GM12878 (cell line): ENCODE data around the gene C2orf80. TPM values are rescaled to one million over a fixed set of nuclear protein-coding genes. Genes with fewer than 3 reads are reported as not detected.

Experiments
- ATAC-seq: fragments of 200-7000 bp; cut with Tn5 transposase; 3 replicates; pipeline ENCODE4 v1.9.1; 2020; ENCODE audit warnings: mild to moderate bottlenecking, moderate library complexity
- BruUV-seq: library from RNA; stranded (reverse); fragments of 400-500 nt; replicated peaks from 2 replicates; lab custom pipeline; 2021; lab: Mats Ljungman, UMichigan
- CTCF ChIA-PET: fragments of 300-600 bp; sonication (Branson Sonifier 250); formaldehyde crosslinking; extraction: SDS; loops from one replicate; lab custom pipeline; 2021; ENCODE audit warnings: inconsistent platforms; lab: Yijun Ruan, JAX
- POLR2A ChIA-PET: fragments of 350-600 bp; formaldehyde crosslinking; extraction: SDS; loops from one replicate; lab custom pipeline; 2021; ENCODE audit warnings: inconsistent platforms; lab: Charles Lee
- RAD21 ChIA-PET: fragments of 300-600 bp; sonication (Branson Sonifier 250); formaldehyde crosslinking; loops from one replicate; lab custom pipeline; 2023; ENCODE audit warnings: antibody characterized with exemption; ENCODE audit not compliant: unreplicated experiment; lab: Charles Lee
- SMC1A ChIA-PET: fragments of 300-600 bp; sonication (Branson Sonifier 250); formaldehyde crosslinking; loops from one replicate; lab custom pipeline; 2023; ENCODE audit not compliant: unreplicated experiment, uncharacterized antibody; lab: Charles Lee
- DNase-seq: peaks from one replicate; pipeline ENCODE4 v3.0.0-alpha.2; 2011; ENCODE audit warnings: low read depth, low spot score
- FAIRE-seq: peaks from 3 replicates; lab custom pipeline; 2011; peaks lifted over from hg19 to GRCh38; lab: Jason Lieb, UNC
- H2AFZ ChIP-seq: 2 replicates; pipeline ENCODE4 v1.6.0; 2011; ENCODE audit warnings: low read depth, low read length, control low read depth; ENCODE audit not compliant: control insufficient read depth
- H3K27ac ChIP-seq: 2 replicates; pipeline ENCODE4 v1.5.1; 2011; ENCODE audit warnings: control low read depth; ENCODE audit not compliant: control insufficient read depth, insufficient read depth
- H3K27me3 ChIP-seq, 2 experiments: replicated peaks in 1 of 2; 2 replicates each; pipeline versions ENCODE4 v1.6.0 to v1.6.1; 2011; ENCODE audit warnings: low read length in 1 of 2; ENCODE audit not compliant: control insufficient read depth in 2 of 2, insufficient read depth in 2 of 2
- H3K36me3 ChIP-seq, 2 experiments: 2 replicates each; pipeline ENCODE4 v1.5.1; 2011; ENCODE audit warnings: low read length in 1 of 2; ENCODE audit not compliant: control insufficient read depth in 2 of 2, insufficient read depth in 2 of 2
- H3K4me1 ChIP-seq: 2 replicates; pipeline ENCODE4 v1.6.1; 2011; ENCODE audit warnings: mild to moderate bottlenecking, low read length, moderate library complexity, mixed read lengths; ENCODE audit not compliant: control insufficient read depth, insufficient read depth
- H3K4me2 ChIP-seq: 2 replicates; pipeline ENCODE4 v1.6.0; 2011; ENCODE audit warnings: control low read depth; ENCODE audit not compliant: control insufficient read depth, insufficient read depth
- H3K4me3 ChIP-seq: fragments of 200-600 bp; sonication (generic); 2 replicates; pipeline ENCODE4 v1.5.1; 2016
- H3K79me2 ChIP-seq: 2 replicates; pipeline ENCODE4 v1.6.0; 2011; ENCODE audit warnings: low read length; ENCODE audit not compliant: control insufficient read depth, insufficient read depth
- H3K9ac ChIP-seq: 2 replicates; pipeline ENCODE4 v1.8.0; 2011; ENCODE audit warnings: low read length, control low read depth, mixed read lengths; ENCODE audit not compliant: control insufficient read depth, insufficient read depth
- H3K9me3 ChIP-seq: replicated peaks from 3 replicates; pipeline ENCODE4 v1.5.1; 2011; ENCODE audit warnings: mild to moderate bottlenecking, low read length; ENCODE audit not compliant: control insufficient read depth, insufficient read depth
- H4K20me1 ChIP-seq: 2 replicates; pipeline ENCODE4 v1.6.0; 2011; ENCODE audit not compliant: control insufficient read depth, insufficient read depth
- ATF2 ChIP-seq: IDR thresholded peaks from 2 replicates; pipeline ENCODE4 v1.6.1; 2012; ENCODE audit warnings: low read length, inconsistent platforms
- BHLHE40 ChIP-seq, 2 experiments: fragments of 450-650 bp in 1 of 2; IDR thresholded peaks; 2 replicates each; pipeline ENCODE4 v1.6.1; 2011 to 2017; ENCODE audit warnings: low read depth in 2 of 2, borderline replicate concordance in 1 of 2, improper control_type of control experiment in 1 of 2, low read length in 1 of 2, mild to moderate bottlenecking in 1 of 2
- JUNB ChIP-seq: IDR thresholded peaks from 2 replicates; pipeline ENCODE4 v1.6.1; 2016; ENCODE audit warnings: antibody characterized with exemption, mild to moderate bottlenecking
- NFIC ChIP-seq: IDR thresholded peaks from 2 replicates; pipeline ENCODE4 v1.6.1; 2012; ENCODE audit warnings: low read depth, mild to moderate bottlenecking, inconsistent platforms, low read length, moderate library complexity
- RCOR1 ChIP-seq: conservative IDR thresholded peaks from 2 replicates; pipeline ENCODE4 v1.6.1; 2012; ENCODE audit warnings: low read depth, low read length, improper control_type of control experiment
- STAT1 ChIP-seq: fragments of 450-650 bp; conservative IDR thresholded peaks from 2 replicates; pipeline ENCODE4 v1.6.1; 2014; ENCODE audit warnings: antibody characterized with exemption, mild to moderate bottlenecking
- ZNF622 ChIP-seq: fragments of 450-650 bp; IDR thresholded peaks from 2 replicates; pipeline ENCODE4 v1.6.1; 2017; ENCODE audit warnings: mild to moderate bottlenecking, inconsistent platforms
- WGBS: methylation state at CpG from one replicate; pipeline ENCODE4 v1.1.6; 2016; ENCODE audit warnings: low lambda C conversion rate; ENCODE audit not compliant: insufficient replicate concordance, insufficient coverage; ENCODE audit errors: missing lambda C conversion rate; 5-methylcytosine and 5-hydroxymethylcytosine counted together
- in situ Hi-C: fragments of 300-500 bp; cut with MboI; formaldehyde crosslinking; loops from 9 replicates; pipeline ENCODE4 v1.14.3; 2018; ENCODE audit warnings: mixed read lengths
- intact Hi-C: fragments of 100-400 bp; cut with micrococcal nuclease; formaldehyde crosslinking; loops from one replicate; pipeline ENCODE4 v1.14.2; 2022; ENCODE audit not compliant: unreplicated experiment
- polyA plus RNA-seq, 11 experiments: library from polyadenylated mRNA; depleted of rRNA in 4 of 11; unstranded in 6 of 11; stranded (reverse) in 5 of 11; fragments of >200 nt; fragmentation: Nextera tagmentation in 4 of 11; fragmentation: Illumina TruSeq in 1 of 11; extraction: Ambion mirVana in 4 of 11; extraction: Trizol in 1 of 11; gene quantifications; 1 replicate in 1 of 11; 2 replicates in 10 of 11; pipeline versions ENCODE4 v1.2.1 to v1.2.3, GENCODE V29; 2011 to 2016; ENCODE audit warnings: inconsistent platforms in 2 of 11, missing spikeins in 2 of 11, low read depth in 1 of 11
- total RNA-seq, 4 experiments: library from RNA; depleted of rRNA in 3 of 4; stranded (reverse); fragments of >200 nt in 3 of 4; fragmentation: Illumina TruSeq in 1 of 4; extraction: Trizol in 1 of 4; gene quantifications; 2 replicates each; pipeline versions ENCODE4 v1.2.1 to v1.2.3, GENCODE V29; 2013 to 2021

C2orf80 gene
- total and polyA plus RNA-seq, 10 of the 15 experiments (the other 5 are each of a cell fraction or from before 2014, with no cell fraction given): not detected

GRCh38 chr2:208146006-208146405, 43.8 kb downstream of the C2orf80 start, which contains the start of gene CRYGB (continued):
- TF ChIP-seq BHLHE40 (IDR thresholded peaks at IDR 0.05; ENCODE audit: borderline replicate concordance in 1 of 2, low read depth in 2 of 2, low read length in 1 of 2) (no peak), ATF2 (no peak), ZNF622 (no peak)

- in situ Hi-C loops (no loop called here), intact Hi-C loops (no loop called here)
- H3K36me3 ChIP-seq: no peaks in the 10 kb centered on the region
- DNase-seq: no peak
- no peaks in the 10 kb centered on the region for H3K79me2 ChIP-seq
- H3K27me3 ChIP-seq: no peaks in the 10 kb centered on the region; a peak in 1 of 4 replicates
- 62% methylated on average over 14 of the region's 14 CpGs for WGBS
- no peaks in the 10 kb centered on the region for H3K4me1 ChIP-seq
- TF ChIP-seq STAT1 (no peak), JUNB (no peak), NFIC (no peak), RCOR1 (no peak)
- no peak overlapping the region for H3K27ac ChIP-seq
- no peak overlapping the region for H3K9ac ChIP-seq
- FAIRE-seq: no peak
- H4K20me1 ChIP-seq: no peaks in the 10 kb centered on the region
- no peak overlapping the region for H2AFZ ChIP-seq
- ATAC-seq: no peak
- SMC1A ChIA-PET: interaction anchor here (0.8 kb wide), 1 partner anchor 13 kb away, joined by 3 read pairs; no protein-coding TSS in a partner anchor
- CTCF ChIA-PET: interaction anchor here (0.6 to 1.3 kb wide), 2 partner anchors 12 to 306 kb away, joined by 3 read pairs; no protein-coding TSS in a partner anchor
- BruUV-seq: no TSS peak
- RAD21 ChIA-PET: no interaction called here
- H3K9me3 ChIP-seq: no peaks in the 10 kb centered on the region
- no peak overlapping the region for H3K4me2 ChIP-seq
- no peak overlapping the region for H3K4me3 ChIP-seq
- POLR2A ChIA-PET: no interaction called here
These were observed 46.7 kb downstream of the C2orf80 start for GRCh38 chr2:208142925-208143799.
